ENCODE measurements around the gene FHL5.
"Not testable (repeated sequence)": the region's sequence is repeated elsewhere in the genome, so short reads cannot be mapped to it uniquely, and the experiment has no call there.

The FHL5 gene

GRCh38 chr6:96528193-96528592, 34.7 kb upstream of the FHL5 start:
- no peak for DNase-seq (ENCODE audit: low spot score)
- ChIA-PET CTCF (no interaction called here), POLR2A (ENCODE audit: low non-redundant PET) (interaction anchor here (0.6 kb wide), 1 partner anchor 286 kb away, joined by 3 read pairs; no protein-coding TSS in a partner anchor)
- no peak overlapping the region for H3K27ac ChIP-seq
- TF ChIP-seq CTCF (conservative IDR thresholded peaks at IDR 0.05; ENCODE audit: low read depth) = no peak

- no peak for TF ChIP-seq CTCF (conservative IDR thresholded peaks at IDR 0.05; ENCODE audit: low read depth)
- H3K27ac ChIP-seq = no peak overlapping the region
- POLR2A ChIA-PET (ENCODE audit: low non-redundant PET) = no interaction called here
- no peak for DNase-seq (ENCODE audit: low spot score)
- CTCF ChIA-PET = interaction anchor here (0.6 kb wide), 1 partner anchor 163 kb away, joined by 3 read pairs; no protein-coding TSS in a partner anchor
Observed at GRCh38 chr6:96532399-96532798, 30.5 kb upstream of the FHL5 start.

- ChIA-PET POLR2A (ENCODE audit: low non-redundant PET) (no interaction called here), CTCF (no interaction called here)
- no peak overlapping the region for H3K27ac ChIP-seq
- DNase-seq (ENCODE audit: low spot score) = no peak
- TF ChIP-seq CTCF (conservative IDR thresholded peaks at IDR 0.05; ENCODE audit: low read depth) = no peak
Observed at GRCh38 chr6:96537726-96538125, 25.2 kb upstream of the FHL5 start.

GRCh38 chr6:96542702-96543101, 20.2 kb upstream of the FHL5 start:
- no peak for DNase-seq (ENCODE audit: low spot score)
- CTCF ChIA-PET = no interaction called here
- no peak; the same call in 1 of the 2 replicates for TF ChIP-seq CTCF (conservative IDR thresholded peaks at IDR 0.05; ENCODE audit: low read depth)
- no peak overlapping the region for H3K27ac ChIP-seq
- POLR2A ChIA-PET (ENCODE audit: low non-redundant PET) = no interaction called here

GRCh38 chr6:96545882-96546281, 17.0 kb upstream of the FHL5 start:
- H3K27ac ChIP-seq = no peak overlapping the region
- ChIA-PET POLR2A (ENCODE audit: low non-redundant PET) (no interaction called here), CTCF (interaction anchor here (0.6 kb wide), 1 partner anchor 352 kb away, joined by 3 read pairs; no protein-coding TSS in a partner anchor)
- DNase-seq (ENCODE audit: low spot score) = no peak
- no peak for TF ChIP-seq CTCF (conservative IDR thresholded peaks at IDR 0.05; ENCODE audit: low read depth)

- TF ChIP-seq CTCF (conservative IDR thresholded peaks at IDR 0.05; ENCODE audit: low read depth) = no peak
- no peak overlapping the region for H3K27ac ChIP-seq
- CTCF ChIA-PET = no interaction called here
- no peak for DNase-seq (ENCODE audit: low spot score)
- POLR2A ChIA-PET (ENCODE audit: low non-redundant PET) = no interaction called here
Observed at GRCh38 chr6:96547654-96548053, 15.3 kb upstream of the FHL5 start.

GRCh38 chr6:96554558-96554957, 8.4 kb upstream of the FHL5 start:
- H3K27ac ChIP-seq = no peak overlapping the region
- CTCF ChIA-PET = no interaction called here
- POLR2A ChIA-PET (ENCODE audit: low non-redundant PET) = no interaction called here
- no peak for TF ChIP-seq CTCF (conservative IDR thresholded peaks at IDR 0.05; ENCODE audit: low read depth)
- DNase-seq (ENCODE audit: low spot score) = no peak

GRCh38 chr6:96559740-96560139, 3.2 kb upstream of the FHL5 start:
- POLR2A ChIA-PET (ENCODE audit: low non-redundant PET); H3K27ac ChIP-seq; DNase-seq (ENCODE audit: low spot score); CTCF ChIA-PET: not testable (repeated sequence)

All from RWPE1 (cell line).